ENCODE results near the gene ALCAM.

DNA sequence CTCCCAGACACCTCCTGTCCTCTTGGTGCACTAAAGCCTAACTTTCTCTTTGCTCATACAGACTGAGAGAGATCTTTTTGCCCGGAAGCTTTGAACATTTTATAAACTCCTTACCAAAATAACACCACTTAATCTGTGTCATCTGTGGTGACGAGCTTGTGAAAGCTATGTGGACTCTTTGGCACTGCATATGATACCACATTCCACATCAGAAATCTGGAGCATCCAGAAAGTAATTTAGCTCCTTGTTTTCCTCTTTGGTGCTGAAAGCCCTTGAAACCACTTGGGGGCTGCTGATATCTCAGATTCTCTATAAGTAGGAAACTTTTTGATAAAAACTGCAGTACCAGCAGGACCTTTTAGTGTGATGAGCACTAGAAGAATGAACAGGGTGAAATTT is 128.3 kb downstream of the ALCAM start:
- TF ChIP-seq, protein P1, sequence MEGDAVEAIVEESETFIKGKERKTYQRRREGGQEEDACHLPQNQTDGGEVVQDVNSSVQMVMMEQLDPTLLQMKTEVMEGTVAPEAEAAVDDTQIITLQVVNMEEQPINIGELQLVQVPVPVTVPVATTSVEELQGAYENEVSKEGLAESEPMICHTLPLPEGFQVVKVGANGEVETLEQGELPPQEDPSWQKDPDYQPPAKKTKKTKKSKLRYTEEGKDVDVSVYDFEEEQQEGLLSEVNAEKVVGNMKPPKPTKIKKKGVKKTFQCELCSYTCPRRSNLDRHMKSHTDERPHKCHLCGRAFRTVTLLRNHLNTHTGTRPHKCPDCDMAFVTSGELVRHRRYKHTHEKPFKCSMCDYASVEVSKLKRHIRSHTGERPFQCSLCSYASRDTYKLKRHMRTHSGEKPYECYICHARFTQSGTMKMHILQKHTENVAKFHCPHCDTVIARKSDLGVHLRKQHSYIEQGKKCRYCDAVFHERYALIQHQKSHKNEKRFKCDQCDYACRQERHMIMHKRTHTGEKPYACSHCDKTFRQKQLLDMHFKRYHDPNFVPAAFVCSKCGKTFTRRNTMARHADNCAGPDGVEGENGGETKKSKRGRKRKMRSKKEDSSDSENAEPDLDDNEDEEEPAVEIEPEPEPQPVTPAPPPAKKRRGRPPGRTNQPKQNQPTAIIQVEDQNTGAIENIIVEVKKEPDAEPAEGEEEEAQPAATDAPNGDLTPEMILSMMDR (IDR thresholded peaks at IDR 0.05): no peak
- TF ChIP-seq POLR2A (IDR thresholded peaks at IDR 0.05) (no peak), POLR2AphosphoS5 (IDR thresholded peaks at IDR 0.05; ENCODE audit: insufficient read depth in 1 of 2, low read depth in 1 of 2) (no peak)
